ENCODE measurements around the gene PRAMEF10. TPM values are rescaled to one million over a fixed set of nuclear protein-coding genes. Genes with fewer than 3 reads are reported as not detected.
"Not testable (repeated sequence)": the region's sequence is repeated elsewhere in the genome, so short reads cannot be mapped to it uniquely, and the experiment has no call there.

The PRAMEF10 gene
- total and polyA plus RNA-seq, 2 of the 8 experiments (the other 6 are each of a cell fraction or from before 2014, with no cell fraction given): not detected

- FAIRE-seq; H3K4me2 ChIP-seq (ENCODE audit: insufficient read depth in 1 of 2, low read depth in 2 of 2, low read length in 2 of 2); H3K4me3 ChIP-seq (ENCODE audit: extremely low read depth in 1 of 4, insufficient read depth in 2 of 4, low read depth in 3 of 4, low read length in 4 of 4); H2BK5ac ChIP-seq (ENCODE audit: low read depth, low read length); H2BK15ac ChIP-seq (ENCODE audit: low read length); H3K4ac ChIP-seq (replicated peaks; ENCODE audit: insufficient read length, low read depth, low read length); H2BK12ac ChIP-seq (ENCODE audit: low read depth, low read length); H3K4me1 ChIP-seq (replicated peaks in 1 of 4; ENCODE audit: control insufficient read depth in 3 of 4, insufficient read depth in 4 of 4, low read length in 3 of 4); H3K56ac ChIP-seq (replicated peaks; ENCODE audit: insufficient read length, low read depth, low read length); DNase-seq (ENCODE audit: low read depth in 1 of 2, low spot score in 2 of 2); H4K91ac ChIP-seq (replicated peaks; ENCODE audit: insufficient read length, low read length); H3K23ac ChIP-seq (ENCODE audit: insufficient read length); H3K23me2 ChIP-seq (ENCODE audit: low read depth, low read length); H2BK120ac ChIP-seq (replicated peaks; ENCODE audit: low read depth, low read length); H2AFZ ChIP-seq (ENCODE audit: low read length); H2BK20ac ChIP-seq (ENCODE audit: low read length); H2AK5ac ChIP-seq (ENCODE audit: low read depth, low read length); H3K14ac ChIP-seq (ENCODE audit: insufficient read length); CTCF ChIA-PET (ENCODE audit: partially characterized antibody); H3K18ac ChIP-seq (ENCODE audit: extremely low read depth, low read length); H3K27ac ChIP-seq (ENCODE audit: low read depth, low read length); H4K20me1 ChIP-seq (replicated peaks in 1 of 2; ENCODE audit: control insufficient read depth in 1 of 2, insufficient read depth in 2 of 2, low read length in 2 of 2); H4K8ac ChIP-seq (ENCODE audit: extremely low read depth, insufficient read depth, low read length); H3K9ac ChIP-seq (replicated peaks in 1 of 4; ENCODE audit: extremely low read depth in 1 of 4, low read depth in 3 of 4, low read length in 3 of 4); H3K9me3 ChIP-seq (ENCODE audit: insufficient read depth in 2 of 2, low read depth in 1 of 2, low read length in 1 of 2); H3K36me3 ChIP-seq (ENCODE audit: control insufficient read depth in 2 of 4, insufficient read depth in 4 of 4, low read length in 3 of 4); H3K79me2 ChIP-seq (ENCODE audit: control insufficient read depth in 1 of 2, insufficient read depth in 2 of 2, low read length in 2 of 2); POLR2A ChIA-PET (ENCODE audit: partially characterized antibody); H3K27me3 ChIP-seq (replicated peaks in 1 of 4; ENCODE audit: control insufficient read depth in 3 of 4, extremely low read depth in 1 of 4, insufficient read depth in 3 of 4, low read length in 3 of 4); H3K79me1 ChIP-seq (ENCODE audit: low read depth, low read length); H4K5ac ChIP-seq (ENCODE audit: insufficient read length, low read depth, low read length): not testable (repeated sequence)
- WGBS, 2 experiments (ENCODE audit: extremely low coverage in 1 of 2, insufficient coverage in 1 of 2, insufficient read length in 1 of 2, insufficient replicate concordance in 2 of 2, low coverage in 1 of 2, low lambda C conversion rate in 2 of 2, missing lambda C conversion rate in 1 of 2): 79% methylated on average over 1 of the region's 4 CpGs; no CpG with 5 or more reads in 1 of the 2 experiments
These were observed 49.4 kb upstream of the PRAMEF10 start, which contains the start of gene PRAMEF6 for GRCh38 chr1:12947480-12947879. TSS of gene PRAMEF6 (minus strand) at chr1:12947580. CDS start at chr1:12942518, 5,062 bp downstream.

GRCh38 chr1:12924368-12924767 is 26.3 kb upstream of the PRAMEF10 start:
- H3K23ac ChIP-seq (ENCODE audit: insufficient read length); H3K79me2 ChIP-seq (ENCODE audit: control insufficient read depth in 1 of 2, insufficient read depth in 2 of 2, low read length in 2 of 2); H4K5ac ChIP-seq (ENCODE audit: insufficient read length, low read depth, low read length); H3K4me1 ChIP-seq (replicated peaks in 1 of 4; ENCODE audit: control insufficient read depth in 3 of 4, insufficient read depth in 4 of 4, low read length in 3 of 4); H3K4me3 ChIP-seq (ENCODE audit: extremely low read depth in 1 of 4, insufficient read depth in 2 of 4, low read depth in 3 of 4, low read length in 4 of 4); H3K56ac ChIP-seq (replicated peaks; ENCODE audit: insufficient read length, low read depth, low read length); H2AFZ ChIP-seq (ENCODE audit: low read length); H3K23me2 ChIP-seq (ENCODE audit: low read depth, low read length); H3K36me3 ChIP-seq (ENCODE audit: control insufficient read depth in 2 of 4, insufficient read depth in 4 of 4, low read length in 3 of 4); H2BK15ac ChIP-seq (ENCODE audit: low read length); H4K20me1 ChIP-seq (replicated peaks in 1 of 2; ENCODE audit: control insufficient read depth in 1 of 2, insufficient read depth in 2 of 2, low read length in 2 of 2); H4K8ac ChIP-seq (ENCODE audit: extremely low read depth, insufficient read depth, low read length); H3K9ac ChIP-seq (replicated peaks in 1 of 4; ENCODE audit: extremely low read depth in 1 of 4, low read depth in 3 of 4, low read length in 3 of 4); H3K18ac ChIP-seq (ENCODE audit: extremely low read depth, low read length); H2BK120ac ChIP-seq (replicated peaks; ENCODE audit: low read depth, low read length); H4K91ac ChIP-seq (replicated peaks; ENCODE audit: insufficient read length, low read length); H3K27ac ChIP-seq (ENCODE audit: low read depth, low read length); DNase-seq (ENCODE audit: low read depth in 1 of 2, low spot score in 2 of 2); H2BK5ac ChIP-seq (ENCODE audit: low read depth, low read length); H3K14ac ChIP-seq (ENCODE audit: insufficient read length); H2BK20ac ChIP-seq (ENCODE audit: low read length); CTCF ChIA-PET (ENCODE audit: partially characterized antibody); H3K79me1 ChIP-seq (ENCODE audit: low read depth, low read length); H3K27me3 ChIP-seq (replicated peaks in 1 of 4; ENCODE audit: control insufficient read depth in 3 of 4, extremely low read depth in 1 of 4, insufficient read depth in 3 of 4, low read length in 3 of 4); H2AK5ac ChIP-seq (ENCODE audit: low read depth, low read length); H3K9me3 ChIP-seq (ENCODE audit: insufficient read depth in 2 of 2, low read depth in 1 of 2, low read length in 1 of 2); POLR2A ChIA-PET (ENCODE audit: partially characterized antibody); H3K4ac ChIP-seq (replicated peaks; ENCODE audit: insufficient read length, low read depth, low read length); H2BK12ac ChIP-seq (ENCODE audit: low read depth, low read length); FAIRE-seq; H3K4me2 ChIP-seq (ENCODE audit: insufficient read depth in 1 of 2, low read depth in 2 of 2, low read length in 2 of 2): not testable (repeated sequence)
- WGBS, 2 experiments (ENCODE audit: extremely low coverage in 1 of 2, insufficient coverage in 1 of 2, insufficient read length in 1 of 2, insufficient replicate concordance in 2 of 2, low coverage in 1 of 2, low lambda C conversion rate in 2 of 2, missing lambda C conversion rate in 1 of 2): 58% methylated on average over 4 of the region's 5 CpGs; no CpG with 5 or more reads in 1 of the 2 experiments
